HepG2 (cell line): ENCODE results near the gene GJC1. TPM values are rescaled to one million over a fixed set of nuclear protein-coding genes. Genes with fewer than 3 reads are reported as not detected.

Source experiments
- ATAC-seq: fragments of 200-7000 bp; cut with Tn5 transposase; 3 replicates; pipeline ENCODE4 v1.9.1; 2020; ENCODE audit warnings: mild to moderate bottlenecking, moderate library complexity
- BruUV-seq: library from RNA; stranded (reverse); fragments of 400-500 nt; replicated peaks from 2 replicates; lab custom pipeline; 2021; lab: Mats Ljungman, UMichigan
- CTCF ChIA-PET: fragments of 300-600 bp; formaldehyde crosslinking; extraction: SDS; loops from one replicate; lab custom pipeline; 2021; ENCODE audit warnings: low total read pairs, inconsistent platforms, low intra/inter-chr PET ratio; lab: Yijun Ruan, JAX
- POLR2A ChIA-PET: fragments of 350-600 bp; sonication (Branson Sonifier 250); formaldehyde crosslinking; loops from one replicate; lab custom pipeline; 2020; ENCODE audit warnings: antibody characterized with exemption, inconsistent platforms; lab: Yijun Ruan, JAX
- DNase-seq: peaks from one replicate; pipeline ENCODE4 v3.0.0-alpha.2; 2015; ENCODE audit warnings: low spot score
- FAIRE-seq: peaks from 3 replicates; lab custom pipeline; 2011; peaks lifted over from hg19 to GRCh38; lab: Jason Lieb, UNC
- H2AFZ ChIP-seq: one replicate; pipeline ENCODE4 v1.6.1; 2011; ENCODE audit warnings: low read length, inconsistent platforms
- H3K27ac ChIP-seq: fragments of 300-600 bp; 3 replicates; pipeline ENCODE4 v1.8.0; 2011; ENCODE audit warnings: mixed run types, mild to moderate bottlenecking, mixed read lengths, low read length, inconsistent platforms; ENCODE audit not compliant: insufficient read depth; ENCODE audit errors: extremely low read length
- H3K27me3 ChIP-seq, 2 experiments: fragments of 200-600 bp in 1 of 2; 2 replicates in 1 of 2; 3 replicates in 1 of 2; pipeline versions ENCODE4 v1.6.0 to v1.8.0; 2011; ENCODE audit warnings: low read length in 2 of 2, mild to moderate bottlenecking in 2 of 2, moderate library complexity in 2 of 2, inconsistent platforms in 1 of 2; ENCODE audit not compliant: insufficient read depth in 2 of 2, control insufficient read depth in 1 of 2
- H3K36me3 ChIP-seq, 2 experiments: fragments of 200-600 bp in 1 of 2; replicated peaks in 1 of 2; 2 replicates in 1 of 2; 3 replicates in 1 of 2; pipeline versions ENCODE4 v1.5.1 to v1.8.0; 2011; ENCODE audit warnings: low read length in 2 of 2, inconsistent platforms in 1 of 2; ENCODE audit not compliant: insufficient read depth in 2 of 2, control insufficient read depth in 1 of 2
- H3K4me1 ChIP-seq: 2 replicates; pipeline ENCODE4 v1.5.1; 2012; ENCODE audit warnings: low read length, inconsistent platforms; ENCODE audit not compliant: insufficient read depth
- H3K4me2 ChIP-seq: 2 replicates; pipeline ENCODE4 v1.6.0; 2011; ENCODE audit warnings: low read depth, low read length, inconsistent platforms
- H3K4me3 ChIP-seq, 3 experiments: fragments of 200-600 bp in 1 of 3; sonication (generic), shearing (Covaris generic) in 1 of 3; replicated peaks in 1 of 3; 2 replicates each; pipeline ENCODE4 v1.5.1; 2011 to 2016; ENCODE audit warnings: low read length in 3 of 3, inconsistent platforms in 2 of 3, low read depth in 2 of 3, mild to moderate bottlenecking in 2 of 3, control low read depth in 1 of 3, mixed read lengths in 1 of 3; ENCODE audit not compliant: insufficient read depth in 1 of 3
- H3K79me2 ChIP-seq: one replicate; pipeline ENCODE4 v1.6.1; 2011; ENCODE audit warnings: low read length, inconsistent platforms; ENCODE audit not compliant: insufficient read depth
- H3K9ac ChIP-seq: 2 replicates; pipeline ENCODE4 v1.6.0; 2011; ENCODE audit warnings: mild to moderate bottlenecking, low read depth, low read length, inconsistent platforms; ENCODE audit not compliant: insufficient read depth
- H3K9me3 ChIP-seq: 2 replicates; pipeline ENCODE4 v1.5.1; 2012; ENCODE audit warnings: mild to moderate bottlenecking, low read length
- H4K20me1 ChIP-seq: 2 replicates; pipeline ENCODE4 v1.6.0; 2011; ENCODE audit warnings: inconsistent platforms, mild to moderate bottlenecking, low read length, moderate library complexity; ENCODE audit not compliant: insufficient read depth
- CBX2 ChIP-seq, 2 experiments: fragments of 200-600 bp in 1 of 2; sonication (generic); formaldehyde crosslinking in 1 of 2; IDR thresholded peaks; 2 replicates each; pipeline versions ENCODE4 v1.7.0 to v1.8.1; 2018 to 2022; ENCODE audit warnings: low read depth in 2 of 2, low read length in 1 of 2, mild to moderate bottlenecking in 1 of 2, missing genetic modification reagents in 1 of 2
- CHCHD3 ChIP-seq: sonication (generic); formaldehyde crosslinking; IDR thresholded peaks from 2 replicates; pipeline ENCODE4 v1.8.0; 2022; ENCODE audit warnings: mild to moderate bottlenecking, missing genetic modification reagents, moderate library complexity
- MATR3 ChIP-seq: sonication (generic); formaldehyde crosslinking; IDR thresholded peaks from 2 replicates; pipeline ENCODE4 v1.4.0; 2020; ENCODE audit warnings: missing genetic modification reagents
- NCOA2 ChIP-seq: sonication (generic); formaldehyde crosslinking; IDR thresholded peaks from 2 replicates; pipeline ENCODE4 v1.8.0; 2022; ENCODE audit warnings: inconsistent platforms
- NFKB2 ChIP-seq: sonication (generic); formaldehyde crosslinking; IDR thresholded peaks from 2 replicates; pipeline ENCODE4 v1.4.0; 2020; ENCODE audit warnings: missing genetic modification reagents, borderline replicate concordance
- PHF8 ChIP-seq: sonication (generic); formaldehyde crosslinking; IDR thresholded peaks from 2 replicates; pipeline ENCODE4 v1.5.0; 2020; ENCODE audit warnings: missing genetic modification reagents
- RXRB ChIP-seq: IDR thresholded peaks from 2 replicates; pipeline ENCODE4 v1.6.1; 2016; ENCODE audit warnings: borderline replicate concordance, missing genetic modification reagents, missing compliant biosample characterization
- TGIF2 ChIP-seq: IDR thresholded peaks from 2 replicates; pipeline ENCODE4 v1.6.1; 2016; ENCODE audit warnings: control low read depth, missing compliant biosample characterization
- ZNF207 ChIP-seq: fragments of 450-650 bp; IDR thresholded peaks from 2 replicates; pipeline ENCODE4 v1.6.1; 2016; ENCODE audit warnings: antibody characterized with exemption, borderline replicate concordance
- ZNF382 ChIP-seq: sonication (generic); formaldehyde crosslinking; IDR thresholded peaks from 2 replicates; pipeline ENCODE4 v1.5.0; 2020; ENCODE audit warnings: missing genetic modification reagents, mild to moderate bottlenecking, borderline replicate concordance
- WGBS: methylation state at CpG from one replicate; pipeline ENCODE4 v1.1.6; 2017; ENCODE audit warnings: low lambda C conversion rate; 5-methylcytosine and 5-hydroxymethylcytosine counted together
- in situ Hi-C: cut with HindIII; loops from 2 replicates; pipeline ENCODE4 v1.10.0; 2017; ENCODE audit warnings: low pct_unique_long_range_greater_than_20kb; ENCODE audit not compliant: extremely low pct_ligation_motif_present
- intact Hi-C: fragments of 100-400 bp; cut with micrococcal nuclease; formaldehyde crosslinking; loops from one replicate; pipeline ENCODE4 v1.10.0; 2022; ENCODE audit not compliant: unreplicated experiment
- polyA plus RNA-seq, 8 experiments: library from polyadenylated mRNA; depleted of rRNA in 3 of 8; stranded (reverse) in 7 of 8; unstranded in 1 of 8; fragments of >200 nt; fragmentation: Illumina TruSeq in 4 of 8; extraction: Trizol in 4 of 8; gene quantifications; 2 replicates each; pipeline versions ENCODE4 v1.2.1 to v1.2.3, GENCODE V29; 2011 to 2016; ENCODE audit warnings: low read depth in 4 of 8, missing spikeins in 1 of 8, mixed read lengths in 1 of 8; ENCODE audit not compliant: insufficient read depth in 1 of 8
- total RNA-seq, 5 experiments: library from RNA; depleted of rRNA; stranded (reverse); fragments of >200 nt; fragmentation: Illumina TruSeq; extraction: Trizol; gene quantifications; 2 replicates each; pipeline ENCODE4 v1.2.3, GENCODE V29; 2016; ENCODE audit warnings: low read depth in 1 of 5

GJC1 gene
- total and polyA plus RNA-seq, 2 of the 13 experiments (the other 11 are each of a cell fraction or from before 2014, with no cell fraction given): 1.7 TPM

- H3K4me1 ChIP-seq: peaks cover 7% of the 10 kb centered on the region; the same call in 1 of the 2 replicates
- H3K4me2 ChIP-seq: no peak overlapping the region
- WGBS: 44% methylated on average over 15 of the region's 15 CpGs
- H4K20me1 ChIP-seq: no peaks in the 10 kb centered on the region
- BruUV-seq: no TSS peak
- H3K36me3 ChIP-seq: no peaks in the 10 kb centered on the region
- peaks cover 7 to 44% of the 10 kb centered on the region in 2 experiments; a peak in 4 of 5 replicates for H3K27me3 ChIP-seq
- no peak for ATAC-seq
- no peak overlapping the region for H3K9ac ChIP-seq
- no peak overlapping the region for H2AFZ ChIP-seq
- no peak for DNase-seq
- no peak for TF ChIP-seq CBX2 (IDR thresholded peaks at IDR 0.05; ENCODE audit: low read depth, low read length)
- TF ChIP-seq CBX2 (CRISPR knock-in tag; IDR thresholded peaks at IDR 0.05; ENCODE audit: low read depth): no peak
- TF ChIP-seq ZNF382: no peak
- no peak for TF ChIP-seq NCOA2 (CRISPR knock-in tag)
- no peak for TF ChIP-seq MATR3 (CRISPR knock-in tag)
- no peak for TF ChIP-seq TGIF2 (CRISPR knock-in tag)
- no peak for TF ChIP-seq PHF8 (CRISPR knock-in tag)
- no peak for TF ChIP-seq ZNF207
- no peak for TF ChIP-seq NFKB2
- no peak for TF ChIP-seq CHCHD3 (CRISPR knock-in tag)
- no peak for TF ChIP-seq RXRB (CRISPR knock-in tag)
- TF ChIP-seq, all 625 proteins: peak for 0
- Histone ChIP-seq H3K9me3 (no peaks in the 10 kb centered on the region), H3K27ac (no peak overlapping the region), H3K79me2 (no peaks in the 10 kb centered on the region), H3K4me3 (no peak overlapping the region)
- FAIRE-seq: no peak
- in situ Hi-C loops (loop anchor here (25.0 kb wide), 1 partner anchor 225 kb away; no protein-coding TSS in a partner anchor), intact Hi-C loops (no loop called here)
- ChIA-PET POLR2A (no interaction called here), CTCF (no interaction called here)
Observed at GRCh38 chr17:44787271-44787940, 42.7 kb downstream of the GJC1 start.
